MG63 (cell line): ENCODE data around the gene HEPACAM. TPM values are rescaled to one million over a fixed set of nuclear protein-coding genes. Genes with fewer than 3 reads are reported as not detected.

Source experiments
- DNase-seq: peaks from one replicate; pipeline ENCODE4 v3.0.0-alpha.2; 2020
- H3K27me3 ChIP-seq: fragments of 250-450 bp; sonication (Bioruptor Pico); 2 replicates; pipeline ENCODE4 v1.5.1; 2020; ENCODE audit warnings: mild to moderate bottlenecking, moderate library complexity
- H3K36me3 ChIP-seq: fragments of 250-450 bp; sonication (Bioruptor Pico); 2 replicates; pipeline ENCODE4 v1.5.1; 2020; ENCODE audit warnings: mild to moderate bottlenecking, moderate library complexity
- H3K4me3 ChIP-seq: fragments of 250-450 bp; sonication (Bioruptor Pico); 2 replicates; pipeline ENCODE4 v1.5.1; 2020; ENCODE audit warnings: mild to moderate bottlenecking, moderate library complexity
- H3K9me3 ChIP-seq: fragments of 250-450 bp; sonication (Bioruptor Pico); 2 replicates; pipeline ENCODE4 v1.5.1; 2020; ENCODE audit warnings: mild to moderate bottlenecking, moderate library complexity
- total RNA-seq: library from RNA; depleted of rRNA; stranded (reverse); fragments of >200 nt; shearing (Covaris generic); gene quantifications from 2 replicates; pipeline ENCODE4 v1.2.3, GENCODE V29; 2014; ENCODE audit warnings: low replicate concordance

The HEPACAM gene
- total RNA-seq, 1 experiment from 2014 or later, result not detected

- DNase-seq, result no peak
- Histone ChIP-seq H3K27me3 (no peaks in the 10 kb centered on the region), H3K9me3 (no peaks in the 10 kb centered on the region), H3K36me3 (no peaks in the 10 kb centered on the region), H3K4me3 (no peak overlapping the region)
Observed at GRCh38 chr11:124882339-124883071, 53.3 kb downstream of the HEPACAM start.

- no peaks in the 10 kb centered on the region for H3K9me3 ChIP-seq
- H3K4me3 ChIP-seq, result no peak overlapping the region
- H3K27me3 ChIP-seq, result no peaks in the 10 kb centered on the region
- no peak for DNase-seq
- no peaks in the 10 kb centered on the region for H3K36me3 ChIP-seq
Observed at GRCh38 chr11:124880958-124881357, 54.9 kb downstream of the HEPACAM start.

GRCh38 chr11:124880290-124880611, 55.6 kb downstream of the HEPACAM start:
- DNase-seq, result no peak
- H3K27me3 ChIP-seq, result no peaks in the 10 kb centered on the region

GRCh38 chr11:124879493-124880289, 56.2 kb downstream of the HEPACAM start:
- Histone ChIP-seq H3K36me3 (no peaks in the 10 kb centered on the region), H3K4me3 (no peak overlapping the region), H3K9me3 (no peaks in the 10 kb centered on the region), H3K27me3 (no peaks in the 10 kb centered on the region)
- no peak for DNase-seq

More at GRCh38 chr11:124880290-124880611, 55.6 kb downstream of the HEPACAM start:
- no peaks in the 10 kb centered on the region for H3K36me3 ChIP-seq
- no peaks in the 10 kb centered on the region for H3K9me3 ChIP-seq
- H3K4me3 ChIP-seq, result no peak overlapping the region

- H3K4me3 ChIP-seq, result no peak overlapping the region
- H3K27me3 ChIP-seq, result no peaks in the 10 kb centered on the region
- no peaks in the 10 kb centered on the region for H3K9me3 ChIP-seq
- DNase-seq, result no peak
- no peaks in the 10 kb centered on the region for H3K36me3 ChIP-seq
Observed at GRCh38 chr11:124878759-124879492, 56.9 kb downstream of the HEPACAM start.

GRCh38 chr11:124877910-124878758, 57.7 kb downstream of the HEPACAM start:
- H3K36me3 ChIP-seq, result no peaks in the 10 kb centered on the region
- DNase-seq, result no peak
- H3K4me3 ChIP-seq, result no peak overlapping the region
- no peaks in the 10 kb centered on the region for H3K9me3 ChIP-seq
- no peaks in the 10 kb centered on the region for H3K27me3 ChIP-seq

GRCh38 chr11:124877631-124877909, 58.3 kb downstream of the HEPACAM start:
- Histone ChIP-seq H3K36me3 (no peaks in the 10 kb centered on the region), H3K9me3 (no peaks in the 10 kb centered on the region), H3K27me3 (no peaks in the 10 kb centered on the region), H3K4me3 (no peak overlapping the region)
- DNase-seq, result no peak

- DNase-seq, result no peak
- H3K9me3 ChIP-seq, result no peaks in the 10 kb centered on the region
- no peaks in the 10 kb centered on the region; the same call in 1 of the 2 replicates for H3K27me3 ChIP-seq
- peak overlapping the region; percentile 68 for H3K4me3 ChIP-seq
- no peaks in the 10 kb centered on the region for H3K36me3 ChIP-seq
Observed at GRCh38 chr11:124876818-124877630, 58.8 kb downstream of the HEPACAM start.

- Histone ChIP-seq H3K27me3 (no peaks in the 10 kb centered on the region; the same call in 1 of the 2 replicates), H3K4me3 (peak overlapping the region; percentile 68), H3K36me3 (no peaks in the 10 kb centered on the region), H3K9me3 (no peaks in the 10 kb centered on the region)
- peak; percentile 88 for DNase-seq
Observed at GRCh38 chr11:124875943-124876817, 59.7 kb downstream of the HEPACAM start.

GRCh38 chr11:124875401-124875800, 60.4 kb downstream of the HEPACAM start:
- no peak for DNase-seq
- H3K4me3 ChIP-seq, result peak overlapping the region; percentile 68
- no peaks in the 10 kb centered on the region for H3K36me3 ChIP-seq
- no peaks in the 10 kb centered on the region for H3K9me3 ChIP-seq
- H3K27me3 ChIP-seq, result no peaks in the 10 kb centered on the region; the same call in 1 of the 2 replicates

GRCh38 chr11:124874571-124875255, 61.1 kb downstream of the HEPACAM start:
- H3K9me3 ChIP-seq, result no peaks in the 10 kb centered on the region
- H3K4me3 ChIP-seq, result no peak overlapping the region
- no peak for DNase-seq
- peaks cover 3% of the 10 kb centered on the region; the same call in 1 of the 2 replicates for H3K27me3 ChIP-seq
- no peaks in the 10 kb centered on the region for H3K36me3 ChIP-seq

- Histone ChIP-seq H3K36me3 (no peaks in the 10 kb centered on the region), H3K27me3 (peaks cover 7% of the 10 kb centered on the region), H3K9me3 (no peaks in the 10 kb centered on the region), H3K4me3 (no peak overlapping the region)
- no peak for DNase-seq
Observed at GRCh38 chr11:124873951-124874350, 61.9 kb downstream of the HEPACAM start.

GRCh38 chr11:124872741-124873140, 63.1 kb downstream of the HEPACAM start:
- Histone ChIP-seq H3K27me3 (peaks cover 19% of the 10 kb centered on the region), H3K4me3 (no peak overlapping the region), H3K36me3 (no peaks in the 10 kb centered on the region), H3K9me3 (no peaks in the 10 kb centered on the region)
- no peak for DNase-seq

- no peaks in the 10 kb centered on the region for H3K9me3 ChIP-seq
- peaks cover 22% of the 10 kb centered on the region for H3K27me3 ChIP-seq
- H3K4me3 ChIP-seq, result no peak overlapping the region
- DNase-seq, result no peak
- H3K36me3 ChIP-seq, result no peaks in the 10 kb centered on the region
Observed at GRCh38 chr11:124872280-124872679, 63.6 kb downstream of the HEPACAM start.
